Measurements from ENCODE around the gene SEPSECS.

DNA sequence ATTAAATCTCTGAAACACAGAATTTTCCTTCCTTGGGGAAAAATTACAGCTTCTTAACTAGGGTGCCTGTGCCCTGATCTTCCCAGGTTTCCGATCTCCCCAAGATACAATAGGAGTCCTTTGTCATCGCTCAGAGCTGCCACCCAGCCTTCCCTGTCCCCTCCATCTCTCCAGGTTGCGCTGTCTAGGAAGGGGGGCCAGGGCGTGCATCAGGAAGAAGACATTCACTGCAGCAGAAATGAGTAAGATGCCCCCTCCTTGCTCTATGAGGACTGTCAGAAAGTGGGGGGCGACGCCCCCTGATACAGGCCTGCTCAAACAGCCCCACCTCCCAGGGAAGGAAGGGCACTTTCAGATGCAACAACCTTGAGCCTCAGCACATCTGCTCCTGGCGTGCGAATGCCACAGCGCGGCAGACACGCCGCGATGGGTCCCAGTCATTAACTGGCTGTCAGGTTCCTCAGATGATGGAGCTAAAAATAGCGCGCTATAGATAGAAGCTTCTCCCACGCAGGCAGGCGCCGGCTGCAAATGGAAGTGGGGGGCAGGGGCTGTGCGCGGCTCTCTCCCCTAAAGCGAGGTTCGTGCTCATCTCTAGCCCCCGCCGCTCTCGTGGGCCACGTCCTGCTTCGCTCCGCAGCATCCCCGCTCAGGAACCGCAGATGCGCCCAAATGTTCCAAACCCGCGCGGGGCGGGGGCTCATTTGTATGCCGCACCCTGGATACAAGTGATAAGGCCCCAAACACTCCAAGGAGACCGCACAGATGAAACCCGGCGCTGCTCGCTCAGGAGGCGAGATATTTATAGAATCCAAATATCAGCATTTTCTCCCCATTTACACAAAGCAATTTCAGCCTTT lies 71.9 kb downstream of the SEPSECS start:
- TF ChIP-seq POLR2AphosphoS5 (IDR thresholded peaks at IDR 0.05; ENCODE audit: low read depth, low read length) (no peak), POLR2A (IDR thresholded peaks at IDR 0.05; ENCODE audit: low read depth, low read length) (no peak), TAF1 (IDR thresholded peaks at IDR 0.05; ENCODE audit: borderline replicate concordance, low read depth, low read length) (no peak)

Measured in GM12892 (cell line).